ENCODE data around the gene DYRK1A. TPM values are rescaled to one million over a fixed set of nuclear protein-coding genes. Genes with fewer than 3 reads are reported as not detected.
A peak's percentile ranks its signal among the peaks of the same experiment; 100 is the strongest.
"Not testable (repeated sequence)": the region's sequence is repeated elsewhere in the genome, so short reads cannot be mapped to it uniquely, and the experiment has no call there.

The DYRK1A gene
- total and polyA plus RNA-seq, 7 donors: 21.5 to 105 (median 79.9) TPM

- DNase-seq (no peak), ATAC-seq (peak; percentile 69 to 85 (median 74))
- WGBS, 3 donors: 88 to 96% (median 92%) methylated on average over 7 of the region's 7 CpGs
- H3K27ac ChIP-seq: no peak overlapping the region
- peaks cover 7 to 18% of the 10 kb centered on the region in 2 donors for H3K36me3 ChIP-seq (ENCODE audit: insufficient read depth in 1 of 2, low read depth in 1 of 2)
- no peaks in the 10 kb centered on the region for H3K27me3 ChIP-seq (ENCODE audit: insufficient read depth in 3 of 3, low read length in 2 of 3)
- TF ChIP-seq CTCF (IDR thresholded peaks at IDR 0.05): no peak
- peaks cover 6% of the 10 kb centered on the region for H3K4me1 ChIP-seq
- H3K4me3 ChIP-seq: no peak overlapping the region
- H3K9me3 ChIP-seq: no peaks in the 10 kb centered on the region
- intact Hi-C loops (cut with DNase I): no loop called here
Measured at GRCh38 chr21:37516998-37517397, 150.4 kb downstream of the DYRK1A start.

GRCh38 chr21:37520801-37521200 is 154.2 kb downstream of the DYRK1A start:
- intact Hi-C loops (cut with DNase I): no loop called here
- no peak for ATAC-seq
- no peak for DNase-seq

GRCh38 chr21:37521658-37522057 is 155.1 kb downstream of the DYRK1A start:
- TF ChIP-seq CTCF (IDR thresholded peaks at IDR 0.05): no peak
- DNase-seq (no peak), ATAC-seq (no peak)
- 83 to 89% (median 85%) methylated on average over 7 of the region's 7 CpGs for WGBS, 3 donors
- H3K4me1 ChIP-seq: peaks cover 6% of the 10 kb centered on the region
- no peak overlapping the region for H3K4me3 ChIP-seq
- H3K27ac ChIP-seq: no peak overlapping the region
- H3K36me3 ChIP-seq (ENCODE audit: insufficient read depth in 1 of 2, low read depth in 1 of 2): no peaks in the 10 kb centered on the region
- intact Hi-C loops (cut with DNase I): no loop called here
- no peaks in the 10 kb centered on the region for H3K27me3 ChIP-seq (ENCODE audit: insufficient read depth in 3 of 3, low read length in 2 of 3)
- H3K9me3 ChIP-seq: no peaks in the 10 kb centered on the region

More at GRCh38 chr21:37520801-37521200, 154.2 kb downstream of the DYRK1A start:
- H3K36me3 ChIP-seq (ENCODE audit: insufficient read depth in 1 of 2, low read depth in 1 of 2): no peaks in the 10 kb centered on the region
- H3K9me3 ChIP-seq: no peaks in the 10 kb centered on the region
- no peak overlapping the region for H3K4me3 ChIP-seq
- whole genome bisulfite sequencing, 3 donors: 94 to 95% (median 94%) methylated on average over 11 of the region's 11 CpGs
- H3K27me3 ChIP-seq (ENCODE audit: insufficient read depth in 3 of 3, low read length in 2 of 3): no peaks in the 10 kb centered on the region
- TF ChIP-seq CTCF (IDR thresholded peaks at IDR 0.05): no peak
- H3K27ac ChIP-seq: no peak overlapping the region
- H3K4me1 ChIP-seq: peaks cover 6% of the 10 kb centered on the region

GRCh38 chr21:37522641-37523295 is 156.2 kb downstream of the DYRK1A start:
- 84 to 90% (median 85%) methylated on average over 10 of the region's 10 CpGs for WGBS, 3 donors
- intact Hi-C loops (cut with DNase I): no loop called here

GRCh38 chr21:37524944-37525343 is 158.4 kb downstream of the DYRK1A start:
- H3K27ac ChIP-seq; H3K4me3 ChIP-seq; H3K4me1 ChIP-seq; intact Hi-C loops (cut with DNase I); H3K9me3 ChIP-seq; DNase-seq; H3K36me3 ChIP-seq (ENCODE audit: insufficient read depth in 1 of 2, low read depth in 1 of 2); H3K27me3 ChIP-seq (ENCODE audit: insufficient read depth in 3 of 3, low read length in 2 of 3); ATAC-seq: not testable (repeated sequence)
- 91 to 95% (median 92%) methylated on average over 5 of the region's 5 CpGs for WGBS, 3 donors

More at GRCh38 chr21:37522641-37523295, 156.2 kb downstream of the DYRK1A start:
- no peak for ATAC-seq
- H3K27me3 ChIP-seq (ENCODE audit: insufficient read depth in 3 of 3, low read length in 2 of 3): no peaks in the 10 kb centered on the region
- H3K4me1 ChIP-seq: no peaks in the 10 kb centered on the region
- no peak overlapping the region for H3K27ac ChIP-seq
- no peak overlapping the region for H3K4me3 ChIP-seq
- no peaks in the 10 kb centered on the region for H3K36me3 ChIP-seq (ENCODE audit: insufficient read depth in 1 of 2, low read depth in 1 of 2)
- no peaks in the 10 kb centered on the region for H3K9me3 ChIP-seq
- no peak for DNase-seq
- no peak for TF ChIP-seq CTCF (IDR thresholded peaks at IDR 0.05)

All from psoas muscle (tissue), 8 donors.